HUES6 (cell line): ENCODE results near the gene LBH.

Source experiments
- H3K27ac ChIP-seq: 2 replicates; pipeline ENCODE4 v1.7.0; 2013; ENCODE audit warnings: low read depth, mild to moderate bottlenecking, low read length, inconsistent platforms
- H3K27me3 ChIP-seq: 2 replicates; pipeline ENCODE4 v1.6.1; 2013; ENCODE audit warnings: low read length; ENCODE audit not compliant: control insufficient read depth, insufficient read depth
- H3K36me3 ChIP-seq: 2 replicates; pipeline ENCODE4 v1.6.1; 2013; ENCODE audit warnings: low read length; ENCODE audit not compliant: control insufficient read depth, insufficient read depth
- H3K4me1 ChIP-seq: 2 replicates; pipeline ENCODE4 v1.6.1; 2013; ENCODE audit warnings: low read length; ENCODE audit not compliant: control insufficient read depth, insufficient read depth
- H3K4me3 ChIP-seq: 2 replicates; pipeline ENCODE4 v1.5.1; 2013; ENCODE audit warnings: low read depth, low read length
- H3K9ac ChIP-seq: one replicate; pipeline ENCODE4 v1.6.1; 2013; ENCODE audit warnings: mild to moderate bottlenecking, low read length
- H3K9me3 ChIP-seq: 2 replicates; pipeline ENCODE4 v1.6.1; 2013; ENCODE audit warnings: low read depth, low read length; ENCODE audit not compliant: control insufficient read depth, insufficient read depth

The LBH gene

GRCh38 chr2:30282081-30282480, 50.7 kb downstream of the LBH start:
- Histone ChIP-seq H3K9ac (no peak overlapping the region), H3K9me3 (no peaks in the 10 kb centered on the region; the same call in 1 of the 2 replicates), H3K36me3 (no peaks in the 10 kb centered on the region), H3K27me3 (no peaks in the 10 kb centered on the region), H3K27ac (no peak overlapping the region), H3K4me3 (no peak overlapping the region), H3K4me1 (peaks cover under 1% of the 10 kb centered on the region)

DNA sequence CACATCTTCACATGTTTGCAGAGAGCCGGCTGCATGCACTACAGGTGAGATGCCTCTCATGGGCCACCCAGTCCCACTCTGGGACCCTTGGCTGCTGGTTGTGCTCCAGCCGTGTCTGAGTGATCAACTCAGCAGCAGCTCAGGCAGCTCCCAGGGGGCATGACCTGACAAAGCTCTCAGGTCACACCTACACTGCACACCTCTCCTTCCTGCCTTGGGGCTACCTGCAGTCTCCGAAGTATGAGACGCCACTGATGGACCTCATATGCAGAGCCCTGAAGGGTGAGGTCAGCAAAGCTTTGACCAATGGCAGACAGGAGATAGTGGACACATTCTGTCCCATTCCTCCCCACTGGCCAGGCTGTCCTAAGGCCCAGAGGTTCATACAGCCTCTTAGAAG, 51.4 kb downstream of the LBH start:
- peaks cover 7% of the 10 kb centered on the region for H3K4me1 ChIP-seq
- no peaks in the 10 kb centered on the region; the same call in 1 of the 2 replicates for H3K9me3 ChIP-seq
- H3K36me3 ChIP-seq: no peaks in the 10 kb centered on the region
- H3K4me3 ChIP-seq: no peak overlapping the region
- no peak overlapping the region for H3K9ac ChIP-seq
- no peak overlapping the region for H3K27ac ChIP-seq
- no peaks in the 10 kb centered on the region for H3K27me3 ChIP-seq

DNA sequence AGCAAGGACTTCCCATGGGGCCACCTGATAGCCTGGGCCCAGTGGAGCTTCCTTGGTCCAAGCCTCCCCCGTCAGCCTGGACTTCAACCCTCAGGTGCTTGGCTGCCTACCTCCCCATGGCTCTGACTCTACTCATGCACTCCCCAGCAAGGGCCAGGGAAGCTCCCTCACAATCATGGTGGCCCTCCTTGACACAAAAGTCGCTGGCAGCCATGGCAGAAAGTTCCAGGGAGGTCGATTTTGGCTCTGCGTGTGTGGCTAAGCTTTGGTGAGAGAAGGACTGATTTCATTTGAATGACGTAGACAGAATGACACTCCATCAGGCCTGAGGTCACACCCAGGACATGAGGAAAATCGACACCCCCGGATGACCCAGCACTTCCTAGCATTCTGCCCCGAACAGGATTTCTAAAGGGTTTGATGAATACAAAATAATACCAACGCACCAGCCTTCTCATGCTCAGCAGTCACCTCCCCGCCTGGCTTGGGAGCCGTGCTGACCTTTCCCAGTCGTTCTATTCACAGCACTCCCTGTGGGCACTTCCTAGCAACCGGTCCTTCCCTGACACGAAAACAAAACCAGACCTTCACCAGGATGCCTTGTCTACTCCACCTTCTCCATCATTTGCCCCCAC, 52.7 kb downstream of the LBH start:
- Histone ChIP-seq H3K9me3 (no peaks in the 10 kb centered on the region; the same call in 1 of the 2 replicates), H3K36me3 (no peaks in the 10 kb centered on the region), H3K27me3 (no peaks in the 10 kb centered on the region), H3K27ac (no peak overlapping the region), H3K9ac (no peak overlapping the region), H3K4me3 (no peak overlapping the region), H3K4me1 (peaks cover 20% of the 10 kb centered on the region)

DNA sequence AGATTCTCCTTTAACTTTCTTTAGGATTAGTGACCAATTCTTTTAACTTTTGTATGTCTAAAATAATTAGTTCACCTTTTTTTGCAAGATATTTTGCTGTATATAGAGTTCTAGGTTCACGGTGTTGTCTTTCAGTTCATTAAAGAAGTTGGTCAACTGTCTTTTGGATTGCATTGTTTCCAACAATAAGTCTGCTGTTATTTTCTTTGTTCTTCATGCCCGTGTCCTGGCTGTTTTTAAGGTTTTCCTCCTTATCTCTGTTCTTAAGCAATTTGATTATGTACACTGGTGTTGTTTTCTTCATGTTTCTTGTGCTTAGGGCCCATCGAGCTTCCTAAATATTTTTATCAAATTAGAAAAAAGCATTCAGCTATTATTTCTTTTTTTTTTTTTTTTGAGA, 54.4 kb downstream of the LBH start:
- Histone ChIP-seq H3K4me1 (peaks cover 26% of the 10 kb centered on the region), H3K27ac (no peak overlapping the region)

GRCh38 chr2:30287190-30287840, 56.0 kb downstream of the LBH start:
- peak overlapping the region; percentile 63; the same call in 1 of the 2 replicates for H3K27ac ChIP-seq

More for the DNA sequence above, 54.4 kb downstream of the LBH start:
- H3K27me3 ChIP-seq: no peaks in the 10 kb centered on the region
- no peak overlapping the region for H3K9ac ChIP-seq
- H3K4me3 ChIP-seq: no peak overlapping the region
- no peaks in the 10 kb centered on the region for H3K36me3 ChIP-seq
- H3K9me3 ChIP-seq: no peaks in the 10 kb centered on the region; the same call in 1 of the 2 replicates

GRCh38 chr2:30287857-30288513, 56.7 kb downstream of the LBH start:
- no peak overlapping the region for H3K9ac ChIP-seq
- H3K27me3 ChIP-seq: no peaks in the 10 kb centered on the region
- peaks cover 29% of the 10 kb centered on the region for H3K4me1 ChIP-seq
- no peaks in the 10 kb centered on the region; the same call in 1 of the 2 replicates for H3K9me3 ChIP-seq
- H3K27ac ChIP-seq: peak overlapping the region; percentile 63; the same call in 1 of the 2 replicates
- H3K4me3 ChIP-seq: no peak overlapping the region
- H3K36me3 ChIP-seq: no peaks in the 10 kb centered on the region

More at GRCh38 chr2:30287190-30287840, 56.0 kb downstream of the LBH start:
- Histone ChIP-seq H3K4me1 (peaks cover 28% of the 10 kb centered on the region), H3K9ac (no peak overlapping the region), H3K27me3 (no peaks in the 10 kb centered on the region), H3K36me3 (no peaks in the 10 kb centered on the region), H3K9me3 (no peaks in the 10 kb centered on the region; the same call in 1 of the 2 replicates), H3K4me3 (no peak overlapping the region)

DNA sequence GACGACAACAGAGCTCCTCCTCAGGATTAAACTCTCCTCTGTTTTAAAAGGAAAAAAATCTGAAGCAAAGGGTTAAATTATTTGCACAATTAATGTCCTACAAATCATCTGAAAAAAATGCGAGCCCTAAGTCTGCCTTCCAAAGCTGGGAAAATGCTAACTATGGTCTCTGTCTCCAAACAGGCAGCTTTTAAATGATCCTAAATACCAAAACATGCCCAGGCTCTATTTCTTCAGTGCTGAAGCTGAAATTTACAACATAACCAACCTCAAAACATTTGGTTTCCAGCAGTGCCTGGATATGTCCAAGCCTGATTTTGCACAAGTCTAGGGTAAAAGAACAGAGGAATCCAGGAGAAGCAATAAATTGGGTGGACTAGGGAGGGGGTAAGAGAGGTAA, 57.2 kb downstream of the LBH start:
- peak overlapping the region; percentile 63; the same call in 1 of the 2 replicates for H3K27ac ChIP-seq
- H3K9me3 ChIP-seq: no peaks in the 10 kb centered on the region; the same call in 1 of the 2 replicates
- no peak overlapping the region for H3K4me3 ChIP-seq
- H3K27me3 ChIP-seq: no peaks in the 10 kb centered on the region
- H3K4me1 ChIP-seq: peaks cover 34% of the 10 kb centered on the region
- H3K36me3 ChIP-seq: no peaks in the 10 kb centered on the region
- H3K9ac ChIP-seq: no peak overlapping the region

GRCh38 chr2:30293303-30293921, 62.1 kb downstream of the LBH start:
- H3K9me3 ChIP-seq: no peaks in the 10 kb centered on the region
- H3K27me3 ChIP-seq: no peaks in the 10 kb centered on the region
- no peak overlapping the region for H3K9ac ChIP-seq
- no peaks in the 10 kb centered on the region for H3K36me3 ChIP-seq
- no peak overlapping the region for H3K4me3 ChIP-seq
- peaks cover 23% of the 10 kb centered on the region for H3K4me1 ChIP-seq
- H3K27ac ChIP-seq: no peak overlapping the region

DNA sequence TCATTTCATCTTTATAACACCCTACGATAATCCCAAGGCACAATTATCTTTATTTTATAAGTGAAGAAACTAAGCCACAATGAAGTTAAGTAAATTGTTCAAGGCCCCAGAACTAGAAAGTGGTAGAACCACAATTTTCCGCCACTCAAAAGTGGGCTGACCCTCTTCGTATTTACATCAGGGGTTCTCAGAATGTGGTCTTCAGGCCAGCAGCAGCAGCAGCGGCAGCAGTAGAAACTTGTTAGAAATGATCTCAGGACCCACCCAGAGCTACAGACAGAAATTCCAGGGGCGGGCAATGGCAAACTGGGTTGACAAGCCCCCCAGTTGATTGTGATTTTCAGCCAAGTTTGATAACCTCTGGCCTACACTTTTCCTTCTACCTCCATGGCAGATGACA, 62.8 kb downstream of the LBH start:
- Histone ChIP-seq H3K27me3 (no peaks in the 10 kb centered on the region), H3K36me3 (no peaks in the 10 kb centered on the region), H3K4me3 (no peak overlapping the region), H3K27ac (no peak overlapping the region), H3K4me1 (peaks cover 16% of the 10 kb centered on the region; the same call in 1 of the 2 replicates), H3K9me3 (no peaks in the 10 kb centered on the region), H3K9ac (no peak overlapping the region)

DNA sequence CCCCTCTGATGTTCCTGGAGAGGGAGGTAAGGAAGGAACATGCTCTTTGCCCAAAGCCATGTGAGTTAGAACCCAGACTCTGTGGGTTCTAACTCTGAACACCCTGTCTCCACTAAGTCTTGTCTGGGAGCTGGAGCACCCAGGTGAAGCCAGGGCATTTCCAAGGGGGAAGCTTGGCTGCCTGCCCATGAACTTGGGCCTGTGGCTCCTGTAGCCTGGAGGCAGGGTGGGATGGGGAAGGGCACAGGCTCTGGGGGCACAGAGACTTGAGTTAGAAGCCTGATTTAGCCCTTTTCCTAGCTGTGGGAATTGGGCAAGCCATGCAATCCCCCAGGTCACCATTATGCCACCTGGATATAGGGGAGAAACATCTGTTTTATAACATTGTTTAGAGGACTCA, 65.2 kb downstream of the LBH start:
- Histone ChIP-seq H3K9me3 (no peaks in the 10 kb centered on the region), H3K27me3 (no peaks in the 10 kb centered on the region), H3K9ac (no peak overlapping the region), H3K27ac (no peak overlapping the region), H3K36me3 (no peaks in the 10 kb centered on the region), H3K4me3 (no peak overlapping the region), H3K4me1 (peaks cover 31% of the 10 kb centered on the region)
